Activated CD4-positive, CD25-positive, alpha-beta regulatory T cell (primary cell): ENCODE data around the gene GFOD2.
"Not testable (repeated sequence)": the region's sequence is repeated elsewhere in the genome, so short reads cannot be mapped to it uniquely, and the experiment has no call there.

Source experiments
- DNase-seq, 4 experiments: peaks; one replicate each; lab custom pipeline; 2025; lab: John Stamatoyannopoulos, UW

Gene GFOD2

GRCh38 chr16:67702130-67702529 lies 17.0 kb downstream of the GFOD2 start:
- no peak for DNase-seq

DNA sequence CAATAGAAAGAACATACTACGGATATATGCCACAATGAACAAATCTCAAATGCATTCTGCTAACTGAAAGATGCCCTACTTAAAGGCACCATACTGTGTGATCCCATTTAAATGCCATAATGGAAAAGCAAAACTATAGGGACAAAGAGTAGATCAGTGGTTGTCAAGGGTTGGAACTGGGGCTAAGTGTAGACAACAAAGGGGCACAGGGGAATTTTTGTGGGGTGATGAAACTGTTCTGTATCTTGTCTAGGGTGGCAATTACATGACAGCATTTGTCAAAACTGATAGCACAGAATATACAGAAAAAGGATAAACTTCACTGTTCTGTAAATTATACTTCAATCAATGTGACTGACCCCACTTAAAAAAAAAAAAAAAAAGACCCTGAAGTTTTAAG lies 17.7 kb downstream of the GFOD2 start:
- no peak for DNase-seq

DNA sequence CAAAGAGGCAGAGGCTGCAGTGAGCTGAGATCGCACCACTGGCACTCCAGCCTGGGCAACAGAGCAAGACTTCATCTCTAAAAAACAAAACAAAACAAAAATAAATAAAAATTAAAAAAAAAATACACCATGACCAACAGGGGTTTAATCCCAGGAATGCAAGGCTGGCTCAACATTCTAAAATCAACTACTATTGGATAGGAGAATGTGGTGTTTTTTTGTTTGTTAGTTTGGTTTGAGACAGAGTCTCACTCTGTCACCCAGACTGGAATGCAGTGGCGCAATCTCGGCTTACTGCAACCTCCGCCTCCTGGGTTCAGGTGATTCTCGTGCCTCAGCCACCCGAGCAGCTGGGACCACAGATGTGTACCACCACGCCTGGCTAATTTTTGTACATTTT lies 19.9 kb downstream of the GFOD2 start:
- DNase-seq = no peak

DNA sequence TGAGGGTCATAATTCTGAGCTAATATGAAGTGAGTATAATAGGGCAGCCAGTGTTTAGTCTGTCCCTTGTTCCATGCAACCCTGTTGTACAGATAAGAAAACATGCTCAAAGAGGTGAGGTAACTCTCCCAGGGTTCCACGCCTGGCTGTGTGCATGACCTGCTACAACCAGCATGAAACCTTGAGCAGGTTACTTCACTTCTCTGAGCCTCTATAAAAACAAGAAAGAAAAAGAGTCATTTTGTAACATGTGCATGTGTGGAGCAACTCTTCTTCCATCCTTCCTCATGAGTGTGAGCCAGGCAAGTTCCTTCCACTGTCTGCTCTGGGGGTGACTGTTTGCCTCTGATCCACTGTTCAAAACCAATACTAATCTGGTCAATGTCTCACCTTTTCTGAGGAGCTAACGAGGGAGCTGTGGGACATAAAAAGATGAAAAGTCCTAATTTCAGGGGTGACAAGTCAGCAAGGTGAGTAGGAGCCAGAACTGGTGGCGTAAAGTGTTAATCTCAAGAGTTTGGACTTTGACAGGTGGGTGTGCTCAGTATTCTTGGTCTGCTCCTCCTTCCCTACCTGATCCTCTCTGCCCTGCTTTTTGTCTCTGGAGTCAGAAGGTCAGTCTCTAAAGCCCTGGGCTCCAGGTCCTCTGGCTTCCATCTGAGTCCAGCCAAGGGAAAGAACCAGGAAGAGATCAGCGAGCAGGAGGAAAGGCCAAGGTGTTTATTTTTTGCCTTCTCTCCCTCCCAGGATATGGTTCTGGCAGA lies 21.5 kb downstream of the GFOD2 start:
- DNase-seq = no peak

DNA sequence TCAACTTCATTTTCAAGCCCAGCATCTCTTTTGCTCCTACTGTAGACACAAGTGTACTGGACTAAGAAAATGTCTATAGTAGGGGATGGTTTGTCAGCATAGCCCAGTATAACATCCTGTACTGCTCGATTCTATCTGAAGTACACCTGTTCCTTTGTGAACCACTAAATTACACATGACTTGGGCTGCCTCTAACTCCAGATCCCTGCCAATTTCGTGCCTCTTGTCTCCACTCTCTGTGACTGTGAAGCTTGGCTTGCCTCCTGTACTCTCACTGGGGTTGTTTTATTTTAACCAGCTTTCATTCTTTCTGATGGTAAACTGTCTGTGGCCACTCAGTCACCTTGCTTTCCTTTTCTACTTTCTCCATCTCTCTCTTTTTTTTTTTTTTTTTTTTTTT lies 24.5 kb downstream of the GFOD2 start:
- DNase-seq = no peak

- DNase-seq = not testable (repeated sequence)
Measured at GRCh38 chr16:67693517-67694285, 25.4 kb downstream of the GFOD2 start.

DNA sequence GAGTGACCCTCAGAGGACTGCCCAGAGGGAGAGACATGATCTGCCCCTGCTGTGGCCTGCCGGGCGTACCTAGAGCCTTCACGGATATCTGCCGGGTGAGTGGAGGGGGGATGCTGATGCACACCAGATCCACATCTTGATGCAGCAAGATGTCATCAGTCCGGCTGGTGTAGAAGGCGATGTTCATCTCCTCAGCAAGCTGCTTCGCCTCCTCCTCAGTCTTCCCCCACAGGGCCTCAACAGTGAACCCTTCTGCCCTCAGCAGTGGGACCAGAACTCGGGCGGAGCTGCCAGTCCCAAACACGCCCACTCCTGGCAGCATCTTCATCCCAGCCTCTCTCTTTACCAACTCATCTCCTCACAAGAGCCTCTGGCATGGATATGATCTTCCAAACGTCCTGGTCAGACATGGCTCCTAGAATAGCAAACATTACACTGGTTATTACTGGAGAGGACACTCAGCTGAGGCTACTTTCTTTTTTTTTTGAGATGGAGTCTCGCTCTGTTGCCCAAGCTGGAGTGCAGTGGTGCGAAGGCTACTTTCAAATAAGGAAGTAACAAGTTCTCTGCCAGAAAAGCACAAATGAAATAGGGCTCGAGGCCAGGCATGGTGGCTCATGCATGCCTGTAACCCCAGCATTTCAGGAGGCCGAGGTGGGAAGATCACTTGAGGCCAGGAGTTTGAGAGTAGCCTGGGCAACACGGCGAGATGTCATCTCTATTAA lies 33.6 kb downstream of the GFOD2 start:
- DNase-seq = no peak

DNA sequence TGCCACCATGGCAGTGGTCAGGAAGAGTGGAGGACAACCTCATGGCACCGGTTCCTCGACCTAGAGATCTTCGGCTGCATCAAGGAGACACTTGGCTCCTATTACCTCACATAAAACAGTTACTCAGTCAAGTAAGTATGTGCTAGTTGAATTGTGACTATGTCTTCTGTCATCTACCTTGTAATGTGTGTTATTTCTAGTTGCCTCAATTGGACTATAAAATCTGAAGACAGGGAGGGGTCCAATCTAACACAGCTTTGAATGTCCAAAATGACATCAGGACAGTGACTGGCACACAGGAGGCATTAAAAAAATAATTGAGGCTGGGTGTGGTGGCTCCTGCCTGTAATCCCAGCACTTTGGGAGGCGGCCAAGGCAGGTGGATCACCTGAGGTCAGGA lies 35.3 kb downstream of the GFOD2 start:
- DNase-seq = no peak

DNA sequence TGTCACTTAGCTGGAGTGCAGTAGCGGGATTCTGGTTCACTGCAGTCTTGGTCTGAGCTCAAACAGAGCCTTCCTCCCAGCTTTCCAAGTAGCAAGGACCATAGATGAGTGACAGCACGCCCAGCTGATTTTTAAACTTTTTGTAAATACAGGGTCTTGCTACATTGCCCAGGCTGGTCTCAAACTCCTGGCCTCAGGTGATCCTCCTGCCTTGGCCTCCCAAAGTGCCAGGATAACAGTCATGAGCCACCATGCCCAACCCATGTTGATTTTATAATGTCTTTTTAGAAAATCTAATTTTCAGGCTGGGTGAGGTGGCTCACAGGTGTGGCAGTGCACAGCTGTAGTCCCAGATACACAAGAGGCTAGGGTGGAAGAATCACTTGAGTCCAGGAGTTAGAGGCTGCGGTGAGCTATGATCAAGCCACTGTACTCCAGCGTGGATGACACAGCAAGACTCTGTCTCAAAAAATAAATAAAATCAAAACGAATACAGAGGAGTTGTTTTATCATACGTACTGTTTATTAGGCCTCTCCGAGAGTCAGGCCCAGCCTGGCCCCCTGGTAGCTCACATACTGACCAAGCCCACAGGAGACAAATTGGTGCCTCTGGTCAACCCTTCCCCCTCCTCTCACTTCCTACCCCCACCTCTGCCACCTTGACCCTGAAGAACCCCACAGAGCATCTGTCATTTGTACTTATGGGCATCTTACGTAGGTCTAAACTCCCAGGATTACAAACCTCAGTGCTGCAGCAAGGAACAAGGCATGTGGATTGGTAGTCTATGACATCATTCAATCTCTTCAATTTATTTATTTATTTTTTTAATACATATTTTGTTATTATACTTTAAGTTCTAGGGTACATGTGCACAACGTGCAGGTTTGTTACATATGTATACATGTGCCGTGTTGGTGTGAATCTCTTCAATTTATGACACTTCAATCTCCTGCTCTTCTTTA lies 38.9 kb downstream of the GFOD2 start:
- no peak for DNase-seq

DNA sequence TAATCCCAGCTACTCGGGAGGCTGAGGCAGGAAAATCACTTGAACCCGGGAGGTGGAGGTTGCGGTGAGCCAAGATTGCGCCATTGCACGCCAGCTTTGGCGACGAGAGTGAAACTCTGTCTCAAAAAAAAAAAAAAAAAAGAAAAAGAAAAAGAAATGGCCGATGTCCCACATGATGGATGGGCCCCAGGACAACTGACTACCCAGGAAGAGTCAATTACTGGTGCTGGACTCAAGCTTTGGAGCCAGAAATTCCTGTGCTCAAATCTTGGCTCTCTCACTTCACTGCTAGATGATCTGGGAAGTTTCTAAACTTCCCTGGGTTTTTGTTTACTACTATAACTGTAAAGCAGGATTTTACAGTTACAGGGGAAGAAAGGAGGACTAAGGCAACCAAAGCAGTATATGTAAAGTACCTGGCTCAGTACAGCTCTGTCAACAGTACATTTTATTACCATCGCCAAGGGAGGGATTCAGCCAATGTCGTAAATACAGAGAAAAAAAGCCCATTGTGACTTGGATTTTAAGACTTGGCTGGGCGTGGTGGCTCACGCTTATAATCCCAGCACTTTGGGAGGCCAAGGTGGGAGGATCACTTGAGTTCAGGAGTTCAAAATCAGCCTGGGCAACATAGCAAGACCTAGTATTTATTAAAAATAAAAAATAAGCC lies 40.6 kb downstream of the GFOD2 start:
- DNase-seq = no peak

- no peak for DNase-seq
Measured at GRCh38 chr16:67677712-67678111, 41.4 kb downstream of the GFOD2 start.

DNA sequence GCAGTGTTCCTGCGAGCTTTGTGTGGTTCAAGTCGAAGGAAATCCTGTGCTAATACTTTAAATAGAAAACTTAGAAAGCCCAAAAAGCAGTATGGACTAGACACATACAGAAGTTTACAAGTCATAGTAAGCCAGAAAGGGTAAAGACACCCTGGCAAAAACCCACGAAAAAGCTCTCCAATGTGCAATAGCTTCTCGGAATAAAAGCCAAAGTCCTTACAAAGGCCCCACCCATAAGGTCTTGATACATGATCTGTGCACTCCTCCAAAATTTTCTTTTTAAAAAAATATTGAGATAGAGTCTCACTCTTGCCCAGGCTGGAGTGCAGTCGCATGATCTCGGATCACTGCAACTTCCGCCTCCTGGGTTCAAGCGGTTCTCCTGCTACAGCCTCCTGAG lies 42.2 kb downstream of the GFOD2 start:
- no peak for DNase-seq

GRCh38 chr16:67676516-67676915 lies 42.6 kb downstream of the GFOD2 start:
- no peak for DNase-seq

DNA sequence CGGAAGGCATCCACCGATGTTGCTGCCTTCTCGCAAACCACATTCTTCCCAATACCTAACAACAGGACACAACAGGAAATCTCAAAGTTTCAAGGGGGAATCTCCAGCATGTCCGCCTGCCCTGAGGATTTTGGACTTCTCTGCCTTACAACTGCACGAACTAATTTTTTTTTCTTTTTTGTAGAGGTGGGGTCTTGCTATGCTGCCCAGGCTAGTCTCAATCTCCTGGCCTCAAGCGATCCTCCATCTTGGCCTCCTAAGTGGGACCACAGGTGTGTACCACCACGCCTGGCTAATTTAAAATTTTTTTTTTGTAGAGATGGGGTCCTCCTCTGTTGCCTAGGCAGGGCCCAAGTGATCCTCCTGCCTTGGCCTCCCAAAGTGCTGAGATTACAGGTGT lies 43.1 kb downstream of the GFOD2 start:
- no peak for DNase-seq

GRCh38 chr16:67675579-67675935 lies 43.6 kb downstream of the GFOD2 start:
- DNase-seq = no peak

- DNase-seq = no peak
Measured at GRCh38 chr16:67674851-67675578, 44.1 kb downstream of the GFOD2 start.

DNA sequence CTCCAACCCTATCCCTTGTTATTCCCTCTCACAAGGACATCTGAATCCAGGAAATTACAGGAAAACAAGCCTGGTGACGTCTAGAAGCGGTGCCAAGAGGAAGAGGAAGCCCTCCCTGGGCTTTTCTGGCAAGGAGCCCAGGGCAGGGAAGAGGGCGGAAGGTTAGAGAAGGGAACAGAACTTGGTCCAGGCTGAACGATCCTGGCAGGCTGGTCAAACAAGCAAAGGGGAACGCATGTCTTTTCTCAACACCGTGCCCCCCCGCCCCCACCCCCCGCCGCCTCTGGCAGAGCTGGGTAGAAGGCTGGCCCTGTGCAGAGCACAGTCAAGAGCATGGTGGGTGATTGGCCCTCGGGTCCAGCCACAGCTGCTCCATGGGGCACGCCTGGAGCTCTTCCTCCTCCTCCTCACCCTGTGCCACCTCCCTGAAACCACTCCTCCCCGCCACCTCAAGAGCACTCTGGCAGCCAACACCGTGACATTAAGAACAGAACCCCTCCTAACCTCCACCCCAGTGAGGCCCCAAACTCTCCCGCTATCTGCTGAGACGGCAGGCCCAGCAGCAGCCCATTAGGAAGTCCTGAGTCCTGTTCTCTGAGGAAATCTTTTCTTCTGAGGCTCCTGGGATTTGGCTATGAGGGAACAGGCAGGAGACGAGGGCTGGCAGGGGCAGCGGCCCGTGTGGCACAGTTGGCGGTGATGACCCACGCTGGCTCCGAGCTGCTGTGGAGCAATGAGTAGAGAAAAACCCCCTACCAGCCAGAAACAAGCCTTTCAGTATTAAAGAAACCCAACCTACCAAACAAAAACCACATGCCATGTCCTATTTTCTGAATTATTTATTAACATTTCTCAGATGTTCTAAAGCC lies 45.2 kb downstream of the GFOD2 start:
- DNase-seq = no peak

GRCh38 chr16:67672739-67673662 lies 46.1 kb downstream of the GFOD2 start:
- peak in 2 of 4 experiments; percentile 21 to 24 for DNase-seq
